BE2C (cell line): ENCODE data around the gene TEX19.

ENCODE experiments used
- DNase-seq: peaks from one replicate; pipeline ENCODE4 v3.0.0-alpha.2; 2020
- H3K27me3 ChIP-seq: fragments of 250-450 bp; sonication (Bioruptor Pico); 2 replicates; pipeline ENCODE4 v1.5.1; 2020; ENCODE audit warnings: mild to moderate bottlenecking
- H3K36me3 ChIP-seq: fragments of 250-450 bp; sonication (Bioruptor Pico); 2 replicates; pipeline ENCODE4 v1.5.1; 2020; ENCODE audit warnings: mild to moderate bottlenecking
- H3K4me1 ChIP-seq: fragments of 250-450 bp; sonication (Bioruptor Pico); 2 replicates; pipeline ENCODE4 v1.5.1; 2020
- H3K4me3 ChIP-seq: 2 replicates; pipeline ENCODE4 v1.5.1; 2011; ENCODE audit warnings: low read depth, low read length
- H3K9me3 ChIP-seq: fragments of 250-450 bp; sonication (Bioruptor Pico); 2 replicates; pipeline ENCODE4 v1.5.1; 2020
- CTCF ChIP-seq: IDR thresholded peaks from 2 replicates; pipeline ENCODE4 v1.5.1; 2012; ENCODE audit warnings: mild to moderate bottlenecking, low read depth, low read length

Gene TEX19

GRCh38 chr17:82317394-82318168, 41.5 kb upstream of the TEX19 start, which contains the start of gene CD7:
Gene CD7 (minus strand): TSS chr17:82317608. CDS start chr17:82317495, 113 bp downstream.
- no peak for TF ChIP-seq CTCF
- Histone ChIP-seq H3K36me3 (no peaks in the 10 kb centered on the region), H3K4me3 (no peak within 1 kb of the TSS), H3K9me3 (no peaks in the 10 kb centered on the region), H3K4me1 (peaks cover 2% of the 10 kb centered on the region; the same call in 1 of the 2 replicates), H3K27me3 (no peaks in the 10 kb centered on the region)
- peak; percentile 28 for DNase-seq

GRCh38 chr17:82318169-82318498, 40.9 kb upstream of the TEX19 start:
- Histone ChIP-seq H3K4me1 (peaks cover 2% of the 10 kb centered on the region; the same call in 1 of the 2 replicates), H3K36me3 (no peaks in the 10 kb centered on the region), H3K27me3 (no peaks in the 10 kb centered on the region), H3K4me3 (no peak overlapping the region), H3K9me3 (no peaks in the 10 kb centered on the region)
- no peak for DNase-seq
- TF ChIP-seq CTCF: no peak

GRCh38 chr17:82318772-82319606, 40.1 kb upstream of the TEX19 start:
- Histone ChIP-seq H3K27me3 (no peaks in the 10 kb centered on the region), H3K36me3 (no peaks in the 10 kb centered on the region), H3K4me1 (peaks cover 2% of the 10 kb centered on the region; the same call in 1 of the 2 replicates), H3K4me3 (no peak overlapping the region), H3K9me3 (no peaks in the 10 kb centered on the region)
- no peak for DNase-seq
- no peak for TF ChIP-seq CTCF

GRCh38 chr17:82319619-82320062, 39.4 kb upstream of the TEX19 start:
- no peaks in the 10 kb centered on the region for H3K36me3 ChIP-seq
- TF ChIP-seq CTCF: no peak
- H3K9me3 ChIP-seq: no peaks in the 10 kb centered on the region
- no peak overlapping the region for H3K4me3 ChIP-seq
- DNase-seq: no peak
- H3K4me1 ChIP-seq: peaks cover 2% of the 10 kb centered on the region; the same call in 1 of the 2 replicates
- no peaks in the 10 kb centered on the region for H3K27me3 ChIP-seq

- Histone ChIP-seq H3K9me3 (no peaks in the 10 kb centered on the region), H3K4me3 (0 out of 2 replicates have a peak overlapping the region, but pooled peaks have one; percentile 16), H3K4me1 (peaks cover 2% of the 10 kb centered on the region; the same call in 1 of the 2 replicates), H3K27me3 (no peaks in the 10 kb centered on the region), H3K36me3 (no peaks in the 10 kb centered on the region)
- no peak for TF ChIP-seq CTCF
- peak; percentile 54 for DNase-seq
Measured at GRCh38 chr17:82320140-82320840, 38.8 kb upstream of the TEX19 start.
